HepG2 (cell line): ENCODE data around the gene GBP7. TPM values are rescaled to one million over a fixed set of nuclear protein-coding genes. Genes with fewer than 3 reads are reported as not detected.

Experiments
- ATAC-seq: fragments of 200-7000 bp; cut with Tn5 transposase; 3 replicates; pipeline ENCODE4 v1.9.1; 2020; ENCODE audit warnings: mild to moderate bottlenecking, moderate library complexity
- BruUV-seq: library from RNA; stranded (reverse); fragments of 400-500 nt; replicated peaks from 2 replicates; lab custom pipeline; 2021; lab: Mats Ljungman, UMichigan
- CTCF ChIA-PET: fragments of 300-600 bp; formaldehyde crosslinking; extraction: SDS; loops from one replicate; lab custom pipeline; 2021; ENCODE audit warnings: low total read pairs, inconsistent platforms, low intra/inter-chr PET ratio; lab: Yijun Ruan, JAX
- POLR2A ChIA-PET: fragments of 350-600 bp; sonication (Branson Sonifier 250); formaldehyde crosslinking; loops from one replicate; lab custom pipeline; 2020; ENCODE audit warnings: antibody characterized with exemption, inconsistent platforms; lab: Yijun Ruan, JAX
- DNase-seq: peaks from one replicate; pipeline ENCODE4 v3.0.0-alpha.2; 2015; ENCODE audit warnings: low spot score
- FAIRE-seq: peaks from 3 replicates; lab custom pipeline; 2011; peaks lifted over from hg19 to GRCh38; lab: Jason Lieb, UNC
- H2AFZ ChIP-seq: one replicate; pipeline ENCODE4 v1.6.1; 2011; ENCODE audit warnings: low read length, inconsistent platforms
- H3K27ac ChIP-seq: fragments of 300-600 bp; 3 replicates; pipeline ENCODE4 v1.8.0; 2011; ENCODE audit warnings: mixed run types, mild to moderate bottlenecking, mixed read lengths, low read length, inconsistent platforms; ENCODE audit not compliant: insufficient read depth; ENCODE audit errors: extremely low read length
- H3K27me3 ChIP-seq, 2 experiments: fragments of 200-600 bp in 1 of 2; 2 replicates in 1 of 2; 3 replicates in 1 of 2; pipeline versions ENCODE4 v1.6.0 to v1.8.0; 2011; ENCODE audit warnings: low read length in 2 of 2, mild to moderate bottlenecking in 2 of 2, moderate library complexity in 2 of 2, inconsistent platforms in 1 of 2; ENCODE audit not compliant: insufficient read depth in 2 of 2, control insufficient read depth in 1 of 2
- H3K36me3 ChIP-seq, 2 experiments: fragments of 200-600 bp in 1 of 2; replicated peaks in 1 of 2; 2 replicates in 1 of 2; 3 replicates in 1 of 2; pipeline versions ENCODE4 v1.5.1 to v1.8.0; 2011; ENCODE audit warnings: low read length in 2 of 2, inconsistent platforms in 1 of 2; ENCODE audit not compliant: insufficient read depth in 2 of 2, control insufficient read depth in 1 of 2
- H3K4me1 ChIP-seq: 2 replicates; pipeline ENCODE4 v1.5.1; 2012; ENCODE audit warnings: low read length, inconsistent platforms; ENCODE audit not compliant: insufficient read depth
- H3K4me2 ChIP-seq: 2 replicates; pipeline ENCODE4 v1.6.0; 2011; ENCODE audit warnings: low read depth, low read length, inconsistent platforms
- H3K4me3 ChIP-seq, 3 experiments: fragments of 200-600 bp in 1 of 3; sonication (generic), shearing (Covaris generic) in 1 of 3; replicated peaks in 1 of 3; 2 replicates each; pipeline ENCODE4 v1.5.1; 2011 to 2016; ENCODE audit warnings: low read length in 3 of 3, inconsistent platforms in 2 of 3, low read depth in 2 of 3, mild to moderate bottlenecking in 2 of 3, control low read depth in 1 of 3, mixed read lengths in 1 of 3; ENCODE audit not compliant: insufficient read depth in 1 of 3
- H3K79me2 ChIP-seq: one replicate; pipeline ENCODE4 v1.6.1; 2011; ENCODE audit warnings: low read length, inconsistent platforms; ENCODE audit not compliant: insufficient read depth
- H3K9ac ChIP-seq: 2 replicates; pipeline ENCODE4 v1.6.0; 2011; ENCODE audit warnings: mild to moderate bottlenecking, low read depth, low read length, inconsistent platforms; ENCODE audit not compliant: insufficient read depth
- H3K9me3 ChIP-seq: 2 replicates; pipeline ENCODE4 v1.5.1; 2012; ENCODE audit warnings: mild to moderate bottlenecking, low read length
- H4K20me1 ChIP-seq: 2 replicates; pipeline ENCODE4 v1.6.0; 2011; ENCODE audit warnings: inconsistent platforms, mild to moderate bottlenecking, low read length, moderate library complexity; ENCODE audit not compliant: insufficient read depth
- KDM5A ChIP-seq: fragments of 200-600 bp; sonication (generic); IDR thresholded peaks from 2 replicates; pipeline ENCODE4 v1.7.0; 2018; ENCODE audit warnings: antibody characterized with exemption, mild to moderate bottlenecking, low read length, borderline replicate concordance
- SRY ChIP-seq: sonication (generic); formaldehyde crosslinking; IDR thresholded peaks from 2 replicates; pipeline ENCODE4 v1.8.0; 2022; ENCODE audit warnings: mild to moderate bottlenecking, missing genetic modification reagents
- TBX2 ChIP-seq: sonication (generic); formaldehyde crosslinking; IDR thresholded peaks from 2 replicates; pipeline ENCODE4 v1.5.0; 2020; ENCODE audit warnings: missing genetic modification reagents, mild to moderate bottlenecking, borderline replicate concordance
- ZNF138 ChIP-seq: sonication (generic); formaldehyde crosslinking; IDR thresholded peaks from 2 replicates; pipeline ENCODE4 v1.5.0; 2020; ENCODE audit warnings: mild to moderate bottlenecking, low read depth, missing genetic modification reagents
- WGBS: methylation state at CpG from one replicate; pipeline ENCODE4 v1.1.6; 2017; ENCODE audit warnings: low lambda C conversion rate; 5-methylcytosine and 5-hydroxymethylcytosine counted together
- in situ Hi-C: cut with HindIII; loops from 2 replicates; pipeline ENCODE4 v1.10.0; 2017; ENCODE audit warnings: low pct_unique_long_range_greater_than_20kb; ENCODE audit not compliant: extremely low pct_ligation_motif_present
- intact Hi-C: fragments of 100-400 bp; cut with micrococcal nuclease; formaldehyde crosslinking; loops from one replicate; pipeline ENCODE4 v1.10.0; 2022; ENCODE audit not compliant: unreplicated experiment
- polyA plus RNA-seq, 8 experiments: library from polyadenylated mRNA; depleted of rRNA in 3 of 8; stranded (reverse) in 7 of 8; unstranded in 1 of 8; fragments of >200 nt; fragmentation: Illumina TruSeq in 4 of 8; extraction: Trizol in 4 of 8; gene quantifications; 2 replicates each; pipeline versions ENCODE4 v1.2.1 to v1.2.3, GENCODE V29; 2011 to 2016; ENCODE audit warnings: low read depth in 4 of 8, missing spikeins in 1 of 8, mixed read lengths in 1 of 8; ENCODE audit not compliant: insufficient read depth in 1 of 8
- total RNA-seq, 5 experiments: library from RNA; depleted of rRNA; stranded (reverse); fragments of >200 nt; fragmentation: Illumina TruSeq; extraction: Trizol; gene quantifications; 2 replicates each; pipeline ENCODE4 v1.2.3, GENCODE V29; 2016; ENCODE audit warnings: low read depth in 1 of 5
- TF ChIP-seq, protein P1 (sequence below): sonication (generic); formaldehyde crosslinking; IDR thresholded peaks from 2 replicates; pipeline ENCODE4 v1.8.0; 2022; ENCODE audit warnings: missing genetic modification reagents, low read depth, mild to moderate bottlenecking, borderline replicate concordance
- TF ChIP-seq, protein P2 (sequence below): sonication (generic); formaldehyde crosslinking; IDR thresholded peaks from 2 replicates; pipeline ENCODE4 v1.5.1; 2020; ENCODE audit warnings: missing genetic modification reagents, mild to moderate bottlenecking, borderline replicate concordance
- TF ChIP-seq, protein P3 (sequence below), 2 experiments: sonication (generic) in 1 of 2; formaldehyde crosslinking in 1 of 2; IDR thresholded peaks; 2 replicates each; pipeline versions ENCODE4 v1.6.1 to v1.9.0; 2014 to 2022; ENCODE audit warnings: antibody characterized with exemption in 1 of 2, borderline replicate concordance in 1 of 2, inconsistent platforms in 1 of 2, low read depth in 1 of 2, missing genetic modification reagents in 1 of 2

Gene GBP7
- total and polyA plus RNA-seq, 2 of the 13 experiments (the other 11 are each of a cell fraction or from before 2014, with no cell fraction given), result not detected

DNA sequence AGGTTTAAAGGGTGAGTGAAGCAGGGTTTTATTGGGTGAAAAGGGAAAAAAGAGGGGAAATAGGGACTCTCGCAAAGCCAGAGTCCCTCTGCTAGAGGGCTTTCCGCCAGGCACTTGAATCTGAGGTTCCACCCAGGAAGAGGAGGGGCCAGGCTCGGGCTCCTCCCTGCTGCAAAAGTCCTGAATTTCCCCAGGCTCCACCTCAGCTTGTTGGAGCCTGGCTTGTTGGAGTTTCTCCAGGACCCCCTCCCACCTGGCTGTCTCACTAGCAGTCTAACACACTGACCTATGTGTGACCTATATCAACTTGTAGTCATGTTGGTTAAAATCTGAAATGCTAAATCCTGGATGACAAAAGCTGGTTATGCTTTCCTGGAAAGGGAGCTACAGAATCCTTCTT lies 75.4 kb downstream of the GBP7 start:
- Histone ChIP-seq H3K27me3 (no peaks in the 10 kb centered on the region), H4K20me1 (no peaks in the 10 kb centered on the region), H3K4me2 (no peak overlapping the region), H3K4me1 (no peaks in the 10 kb centered on the region), H3K4me3 (no peak overlapping the region), H3K79me2 (no peaks in the 10 kb centered on the region), H3K36me3 (no peaks in the 10 kb centered on the region), H3K9ac (no peak overlapping the region), H2AFZ (no peak overlapping the region), H3K9me3 (peaks cover 5% of the 10 kb centered on the region; the same call in 1 of the 2 replicates), H3K27ac (no peak overlapping the region)
- ChIA-PET CTCF (no interaction called here), POLR2A (no interaction called here)
- WGBS, result 51% methylated on average over 3 of the region's 3 CpGs
- TF ChIP-seq, protein P1, sequence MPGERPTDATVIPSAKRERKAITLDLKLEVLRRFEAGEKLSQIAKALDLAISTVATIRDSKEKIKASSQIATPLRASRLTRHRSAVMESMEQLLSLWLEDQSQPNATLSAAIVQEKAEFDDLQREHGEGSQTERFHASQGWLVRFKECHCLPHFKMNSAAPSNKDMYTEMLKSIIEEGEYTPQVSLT (CRISPR knock-in tag), result no peak
- TF ChIP-seq, protein P2, sequence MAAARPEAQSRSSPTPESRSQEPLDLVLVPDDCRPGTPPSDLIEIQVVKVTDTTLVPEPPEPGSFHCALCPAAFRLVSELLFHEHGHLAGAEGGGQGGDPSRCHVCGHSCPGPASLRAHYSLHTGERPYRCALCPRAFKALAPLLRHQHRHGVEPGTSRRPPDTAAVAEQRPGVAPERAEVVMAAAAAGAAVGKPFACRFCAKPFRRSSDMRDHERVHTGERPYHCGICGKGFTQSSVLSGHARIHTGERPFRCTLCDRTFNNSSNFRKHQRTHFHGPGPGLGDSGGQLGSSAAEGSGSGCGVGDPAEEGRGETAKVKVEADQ (CRISPR knock-in tag), result no peak
- TF ChIP-seq ZNF138 (CRISPR knock-in tag), result no peak
- no peak for DNase-seq
- BruUV-seq, result no TSS peak
- intact Hi-C loops (no loop called here), in situ Hi-C loops (no loop called here)
- FAIRE-seq, result no peak
- ATAC-seq, result no peak

DNA sequence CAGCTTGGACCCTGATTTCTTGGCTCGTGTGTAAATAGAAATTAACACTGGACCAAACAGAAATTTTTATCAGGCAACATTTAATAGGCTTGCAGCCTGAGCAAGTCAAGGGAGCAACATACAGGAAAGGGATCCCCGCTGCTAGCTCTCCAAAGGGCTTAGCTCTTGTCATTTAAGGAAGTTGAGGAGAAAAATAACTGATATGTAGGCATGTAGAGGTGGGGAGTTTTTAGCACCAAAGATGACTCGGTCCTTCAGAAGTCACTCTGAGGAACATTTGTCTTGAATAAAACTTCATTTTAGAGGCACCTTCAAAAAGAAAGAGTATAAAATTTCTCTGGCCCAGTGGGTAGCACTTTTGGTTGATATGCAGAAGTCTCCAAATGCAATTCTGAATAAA lies 76.9 kb downstream of the GBP7 start:
- Histone ChIP-seq H3K27ac (no peak overlapping the region), H3K27me3 (no peaks in the 10 kb centered on the region), H3K4me3 (no peak overlapping the region), H2AFZ (no peak overlapping the region), H4K20me1 (no peaks in the 10 kb centered on the region), H3K79me2 (no peaks in the 10 kb centered on the region), H3K9me3 (peaks cover 5% of the 10 kb centered on the region; the same call in 1 of the 2 replicates), H3K4me1 (no peaks in the 10 kb centered on the region)
- no peak for ATAC-seq
- CTCF ChIA-PET, result no interaction called here
- 1% methylated on average over 3 of the region's 3 CpGs for WGBS
- in situ Hi-C loops, result loop anchor here (25.0 kb wide), 1 partner anchor 263 kb away; the partner anchor contains the start of gene GBP6
- DNase-seq, result no peak
- BruUV-seq, result no TSS peak
- TF ChIP-seq KDM5A (no peak), TBX2 (CRISPR knock-in tag) (no peak), SRY (CRISPR knock-in tag) (no peak)
- TF ChIP-seq, protein P3, sequence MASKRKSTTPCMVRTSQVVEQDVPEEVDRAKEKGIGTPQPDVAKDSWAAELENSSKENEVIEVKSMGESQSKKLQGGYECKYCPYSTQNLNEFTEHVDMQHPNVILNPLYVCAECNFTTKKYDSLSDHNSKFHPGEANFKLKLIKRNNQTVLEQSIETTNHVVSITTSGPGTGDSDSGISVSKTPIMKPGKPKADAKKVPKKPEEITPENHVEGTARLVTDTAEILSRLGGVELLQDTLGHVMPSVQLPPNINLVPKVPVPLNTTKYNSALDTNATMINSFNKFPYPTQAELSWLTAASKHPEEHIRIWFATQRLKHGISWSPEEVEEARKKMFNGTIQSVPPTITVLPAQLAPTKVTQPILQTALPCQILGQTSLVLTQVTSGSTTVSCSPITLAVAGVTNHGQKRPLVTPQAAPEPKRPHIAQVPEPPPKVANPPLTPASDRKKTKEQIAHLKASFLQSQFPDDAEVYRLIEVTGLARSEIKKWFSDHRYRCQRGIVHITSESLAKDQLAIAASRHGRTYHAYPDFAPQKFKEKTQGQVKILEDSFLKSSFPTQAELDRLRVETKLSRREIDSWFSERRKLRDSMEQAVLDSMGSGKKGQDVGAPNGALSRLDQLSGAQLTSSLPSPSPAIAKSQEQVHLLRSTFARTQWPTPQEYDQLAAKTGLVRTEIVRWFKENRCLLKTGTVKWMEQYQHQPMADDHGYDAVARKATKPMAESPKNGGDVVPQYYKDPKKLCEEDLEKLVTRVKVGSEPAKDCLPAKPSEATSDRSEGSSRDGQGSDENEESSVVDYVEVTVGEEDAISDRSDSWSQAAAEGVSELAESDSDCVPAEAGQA (IDR thresholded peaks at IDR 0.05; ENCODE audit: low read depth), result no peak
- TF ChIP-seq, protein P3 (CRISPR knock-in tag; IDR thresholded peaks at IDR 0.05; ENCODE audit: borderline replicate concordance), result no peak
- TF ChIP-seq, all 625 proteins: peak for 0
- H3K4me2 ChIP-seq, result no peak overlapping the region
- intact Hi-C loops, result no loop called here
- no peak overlapping the region for H3K9ac ChIP-seq
- POLR2A ChIA-PET, result no interaction called here
- no peaks in the 10 kb centered on the region for H3K36me3 ChIP-seq
- FAIRE-seq, result no peak
